Duodenal mucosa (tissue), 2 donors: ENCODE measurements around the gene STARD10.
"Not testable (repeated sequence)": the region's sequence is repeated elsewhere in the genome, so short reads cannot be mapped to it uniquely, and the experiment has no call there.

Experiments used
- H3K27ac ChIP-seq: one replicate; pipeline ENCODE4 v1.7.0; 2013; ENCODE audit warnings: low read depth, low read length
- H3K27me3 ChIP-seq, 2 donors: one replicate each; pipeline ENCODE4 v1.7.0; 2013; ENCODE audit warnings: low read length in 2 of 2, control low read depth in 1 of 2; ENCODE audit not compliant: insufficient read depth in 2 of 2, control insufficient read depth in 1 of 2
- H3K36me3 ChIP-seq, 2 donors: one replicate each; pipeline ENCODE4 v1.7.0; 2013; ENCODE audit warnings: low read length in 2 of 2, control low read depth in 1 of 2; ENCODE audit not compliant: insufficient read depth in 2 of 2, control insufficient read depth in 1 of 2
- H3K4me1 ChIP-seq, 2 donors: one replicate each; pipeline ENCODE4 v1.7.0; 2013; ENCODE audit warnings: low read length in 2 of 2, control low read depth in 1 of 2; ENCODE audit not compliant: insufficient read depth in 2 of 2, control insufficient read depth in 1 of 2
- H3K4me3 ChIP-seq, 2 donors: one replicate each; pipeline ENCODE4 v1.7.0; 2013; ENCODE audit warnings: low read length in 2 of 2, low read depth in 1 of 2
- H3K9ac ChIP-seq, 2 donors: one replicate each; pipeline ENCODE4 v1.7.0; 2013; ENCODE audit warnings: low read length in 2 of 2, low read depth in 1 of 2
- H3K9me3 ChIP-seq, 2 donors: one replicate each; pipeline ENCODE4 v1.7.0; 2013; ENCODE audit warnings: low read length in 2 of 2, control low read depth in 1 of 2; ENCODE audit not compliant: control insufficient read depth in 1 of 2

STARD10 gene

DNA sequence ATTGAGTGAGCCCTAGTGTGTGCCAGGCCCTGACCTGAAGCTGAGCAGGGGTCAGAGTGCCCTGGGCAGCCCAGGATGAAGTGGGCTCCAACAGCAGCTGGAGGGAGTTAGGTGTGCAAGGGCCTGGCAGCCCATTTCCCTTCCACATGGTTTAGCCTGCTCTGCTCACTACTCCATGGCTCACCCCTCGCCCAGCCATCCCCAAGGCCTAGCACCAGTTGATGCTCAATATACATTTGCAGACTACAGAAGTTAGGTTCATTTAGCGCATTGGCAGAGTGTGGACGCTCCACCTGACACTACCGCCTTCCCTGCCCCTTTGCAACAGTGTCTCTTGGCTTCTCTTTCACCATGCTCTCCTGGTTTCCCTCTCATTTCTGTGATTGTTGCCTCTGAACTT lies 24.1 kb upstream of the STARD10 start:
- Histone ChIP-seq H3K9me3 (no peaks in the 10 kb centered on the region), H3K9ac (no peak overlapping the region), H3K27ac (no peak overlapping the region), H3K4me1 (peaks cover 15 to 42% of the 10 kb centered on the region in 2 donors), H3K27me3 (no peaks in the 10 kb centered on the region), H3K4me3 (no peak overlapping the region), H3K36me3 (peaks cover 7 to 29% of the 10 kb centered on the region in 2 donors)

DNA sequence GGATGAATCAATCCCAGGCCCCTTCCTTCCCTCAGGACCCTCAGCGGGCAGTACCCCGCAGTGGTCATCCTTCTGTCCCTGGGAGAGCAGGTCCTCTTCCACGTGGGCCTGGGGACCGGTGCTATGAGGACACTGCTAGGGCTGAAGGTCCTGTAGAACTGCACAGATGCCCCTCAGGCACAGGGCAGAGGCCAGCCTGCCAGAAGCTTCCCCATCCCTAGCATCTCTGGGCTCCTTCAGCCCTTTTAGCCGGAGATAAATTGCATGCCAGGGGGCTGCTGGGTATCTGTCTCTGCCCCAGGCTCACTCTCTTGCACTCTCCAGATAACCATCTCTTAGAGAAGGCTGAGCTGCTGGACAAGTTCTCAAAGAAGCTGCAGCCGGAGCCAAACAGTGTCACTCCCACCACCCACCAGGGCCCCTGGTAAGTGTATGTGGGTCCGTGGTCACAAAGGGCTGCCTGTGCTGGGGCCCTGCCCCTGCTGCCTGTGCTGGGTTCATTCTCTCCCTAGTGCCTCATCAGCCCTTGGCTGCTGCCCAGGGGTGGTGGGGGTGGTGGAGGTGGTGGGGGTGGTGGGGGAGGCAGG lies 22.6 kb upstream of the STARD10 start:
- Histone ChIP-seq H3K4me1 (peaks cover 20 to 45% of the 10 kb centered on the region in 2 donors), H3K4me3 (peak overlapping the region in 1 of 2 donors; percentile 7), H3K9ac (no peak overlapping the region), H3K27me3 (no peaks in the 10 kb centered on the region), H3K27ac (no peak overlapping the region), H3K36me3 (peaks cover 7 to 29% of the 10 kb centered on the region in 2 donors), H3K9me3 (no peaks in the 10 kb centered on the region)

DNA sequence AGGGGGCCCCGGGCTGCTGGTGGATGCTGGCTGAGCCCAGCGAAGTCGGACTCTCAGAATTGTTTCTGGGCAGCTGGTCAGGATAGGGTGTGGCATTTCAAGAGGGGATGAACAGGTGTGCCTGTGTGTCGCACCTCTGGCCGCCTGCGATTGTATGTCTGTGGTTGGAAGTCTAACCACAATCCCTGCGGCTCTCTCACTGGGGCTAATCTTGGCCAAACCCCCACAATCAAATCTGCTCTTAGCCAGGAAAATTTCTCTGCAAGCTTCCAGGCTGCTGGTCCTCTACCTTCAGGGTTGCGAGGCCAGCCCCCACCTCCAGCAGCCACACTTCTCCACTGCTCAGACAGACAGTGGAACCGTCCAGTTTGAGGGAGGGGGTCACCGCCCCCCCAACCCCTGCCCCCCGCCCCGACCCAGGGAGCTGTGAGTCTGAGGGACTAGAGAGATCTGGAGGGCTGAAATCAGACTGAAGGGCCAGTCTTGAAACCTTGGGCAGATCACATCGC lies 21.3 kb upstream of the STARD10 start:
- Histone ChIP-seq H3K27ac (no peak overlapping the region), H3K4me1 (peaks cover 20 to 34% of the 10 kb centered on the region in 2 donors)

DNA sequence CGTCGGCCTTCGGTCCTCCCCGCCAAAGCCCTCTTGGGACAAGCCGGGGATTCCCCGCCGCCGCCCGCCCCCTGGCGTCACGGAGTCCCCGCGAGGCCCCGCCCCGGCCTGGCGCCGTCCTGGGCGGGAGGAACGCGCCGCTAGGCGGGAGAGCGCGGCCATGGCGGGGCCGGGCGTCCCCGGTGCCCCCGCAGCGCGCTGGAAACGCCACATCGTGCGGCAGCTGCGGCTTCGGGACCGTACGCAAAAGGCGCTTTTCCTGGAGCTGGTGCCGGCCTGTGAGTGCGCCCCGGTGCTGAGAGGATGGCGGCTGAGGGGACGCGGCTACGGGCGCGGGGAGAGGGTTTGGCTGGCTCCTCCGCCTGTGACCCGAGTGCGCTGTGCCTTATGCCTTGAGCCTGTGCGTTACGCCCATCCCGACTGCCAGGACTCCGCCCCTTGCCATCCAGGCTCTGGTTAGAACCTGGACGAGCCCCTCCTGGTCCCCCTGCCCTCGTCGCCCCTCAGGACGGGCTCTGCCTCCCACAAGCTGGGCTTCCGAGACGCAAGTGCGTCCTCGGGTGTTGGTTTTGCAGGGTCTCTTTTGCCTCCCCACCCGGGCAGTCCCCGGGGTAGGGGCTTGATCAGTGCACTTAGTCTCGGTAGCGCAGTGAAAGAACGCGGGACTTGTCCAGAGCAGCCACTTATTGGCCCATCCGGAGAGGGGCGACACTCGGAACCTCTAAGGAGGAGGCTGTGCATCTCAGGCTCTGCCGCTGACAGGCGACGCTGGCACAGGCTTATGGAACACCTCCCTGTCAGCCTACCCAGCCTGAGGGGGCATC lies 20.7 kb upstream of the STARD10 start, which contains the start of gene ATG16L2:
Gene ATG16L2, plus strand, starts transcription at position 126 of the 824 bp plus-strand sequence. Its CDS starts 35 bp downstream, at position 161.
- Histone ChIP-seq H3K9ac (peak within 1 kb of the TSS; percentile 80 to 95), H3K4me3 (peak within 1 kb of the TSS; percentile 85 to 93), H3K4me1 (peaks cover 20 to 34% of the 10 kb centered on the region in 2 donors), H3K9me3 (no peaks in the 10 kb centered on the region), H3K27ac (peak within 1 kb of the TSS; percentile 96), H3K36me3 (peaks cover 4 to 20% of the 10 kb centered on the region in 2 donors), H3K27me3 (no peaks in the 10 kb centered on the region)

More for the DNA sequence above, 21.3 kb upstream of the STARD10 start:
- peak overlapping the region; percentile 85 to 93 for H3K4me3 ChIP-seq
- no peaks in the 10 kb centered on the region for H3K9me3 ChIP-seq
- peak overlapping the region; percentile 80 to 95 for H3K9ac ChIP-seq
- no peaks in the 10 kb centered on the region for H3K27me3 ChIP-seq
- H3K36me3 ChIP-seq: peaks cover 4 to 20% of the 10 kb centered on the region in 2 donors

DNA sequence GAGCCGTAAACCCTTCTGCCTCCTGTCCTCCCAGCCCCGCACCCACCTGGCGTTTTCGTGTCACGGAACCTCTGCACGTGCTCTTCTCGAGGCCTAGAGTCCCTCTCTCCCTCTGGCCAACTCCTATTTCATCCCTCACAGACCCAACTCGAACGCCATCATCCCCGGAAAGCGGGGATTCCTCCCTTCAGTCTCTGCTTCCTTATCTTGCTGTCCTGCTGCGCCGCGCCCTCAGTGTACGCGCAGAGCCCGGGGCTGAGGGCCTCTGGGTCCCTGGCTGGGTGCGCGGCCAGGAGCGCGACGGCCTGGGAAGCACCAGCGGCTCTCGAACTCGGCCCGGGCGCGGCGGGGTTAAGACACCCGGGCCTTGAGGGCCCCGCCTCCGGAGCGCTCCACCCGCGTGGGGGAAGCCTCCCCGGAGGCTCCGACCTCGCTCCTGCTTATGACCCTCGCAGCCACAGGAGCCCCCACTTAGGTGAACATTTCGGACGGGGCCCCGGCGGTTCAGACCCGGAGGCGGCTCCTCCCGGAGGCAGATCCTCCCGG lies 20.0 kb upstream of the STARD10 start:
- peaks cover 4 to 19% of the 10 kb centered on the region in 2 donors for H3K36me3 ChIP-seq
- peaks cover 20 to 34% of the 10 kb centered on the region in 2 donors for H3K4me1 ChIP-seq
- H3K9ac ChIP-seq: peak overlapping the region; percentile 80 to 81
- no peaks in the 10 kb centered on the region for H3K9me3 ChIP-seq
- no peaks in the 10 kb centered on the region for H3K27me3 ChIP-seq
- peak overlapping the region; percentile 85 to 93 for H3K4me3 ChIP-seq
- H3K27ac ChIP-seq: peak overlapping the region; percentile 96

- Histone ChIP-seq H3K9ac (peak overlapping the region; percentile 80 to 81), H3K27me3 (no peaks in the 10 kb centered on the region), H3K4me3 (peak overlapping the region; percentile 85 to 93), H3K9me3 (no peaks in the 10 kb centered on the region), H3K4me1 (peaks cover 20 to 34% of the 10 kb centered on the region in 2 donors), H3K36me3 (peaks cover 4 to 12% of the 10 kb centered on the region in 2 donors), H3K27ac (peak overlapping the region; percentile 96)
Measured at GRCh38 chr11:72812967-72813739, 19.3 kb upstream of the STARD10 start.

GRCh38 chr11:72812604-72812966 lies 18.7 kb upstream of the STARD10 start:
- Histone ChIP-seq H3K9ac (peak overlapping the region; percentile 64 to 80), H3K4me1 (peaks cover 20 to 34% of the 10 kb centered on the region in 2 donors), H3K9me3 (no peaks in the 10 kb centered on the region), H3K36me3 (peaks cover 0 to 6% of the 10 kb centered on the region in 2 donors), H3K4me3 (peak overlapping the region; percentile 85 to 93), H3K27me3 (no peaks in the 10 kb centered on the region), H3K27ac (no peak overlapping the region)

- not testable (repeated sequence) for H3K9ac ChIP-seq, H3K36me3 ChIP-seq, H3K27me3 ChIP-seq, H3K4me3 ChIP-seq, H3K9me3 ChIP-seq, H3K27ac ChIP-seq
- H3K4me1 ChIP-seq: peaks cover 20 to 33% of the 10 kb centered on the region in 2 donors
Measured at GRCh38 chr11:72811686-72812085, 17.8 kb upstream of the STARD10 start.

DNA sequence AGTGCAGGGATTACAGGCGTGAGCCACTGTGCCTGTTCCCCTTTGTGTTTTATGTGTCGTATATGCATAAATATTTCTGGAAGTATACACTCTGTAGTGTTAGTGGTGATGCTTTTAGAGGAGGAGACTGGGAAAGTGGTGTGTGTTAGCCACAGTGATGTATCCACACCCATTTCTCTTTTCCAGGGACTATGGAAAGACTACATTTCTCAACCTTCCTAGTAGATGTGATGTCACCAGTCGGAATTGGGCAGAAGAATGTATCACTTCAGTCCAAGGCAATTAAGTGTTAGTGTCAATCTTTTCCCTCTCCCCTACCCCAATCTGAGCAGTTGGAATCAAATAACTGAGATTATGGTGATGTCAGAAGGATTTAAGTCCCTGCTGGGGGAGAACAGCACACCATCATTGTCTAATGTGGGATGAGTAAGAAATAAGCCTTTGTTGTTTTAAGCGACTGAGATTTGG lies 14.5 kb upstream of the STARD10 start:
- H3K9me3 ChIP-seq: no peaks in the 10 kb centered on the region
- H3K36me3 ChIP-seq: peaks cover 0 to 3% of the 10 kb centered on the region in 2 donors
- peaks cover 9 to 11% of the 10 kb centered on the region in 2 donors for H3K4me1 ChIP-seq
- H3K4me3 ChIP-seq: no peak overlapping the region
- H3K27me3 ChIP-seq: no peaks in the 10 kb centered on the region
- H3K27ac ChIP-seq: no peak overlapping the region
- no peak overlapping the region for H3K9ac ChIP-seq
